ENCODE measurements around the gene HS6ST3. TPM values are rescaled to one million over a fixed set of nuclear protein-coding genes. Genes with fewer than 3 reads are reported as not detected.
"Not testable (repeated sequence)": the region's sequence is repeated elsewhere in the genome, so short reads cannot be mapped to it uniquely, and the experiment has no call there.

HS6ST3 gene
- total and polyA plus RNA-seq, 8 donors: 0.65 to 3.4 (median 1.8) TPM

DNA sequence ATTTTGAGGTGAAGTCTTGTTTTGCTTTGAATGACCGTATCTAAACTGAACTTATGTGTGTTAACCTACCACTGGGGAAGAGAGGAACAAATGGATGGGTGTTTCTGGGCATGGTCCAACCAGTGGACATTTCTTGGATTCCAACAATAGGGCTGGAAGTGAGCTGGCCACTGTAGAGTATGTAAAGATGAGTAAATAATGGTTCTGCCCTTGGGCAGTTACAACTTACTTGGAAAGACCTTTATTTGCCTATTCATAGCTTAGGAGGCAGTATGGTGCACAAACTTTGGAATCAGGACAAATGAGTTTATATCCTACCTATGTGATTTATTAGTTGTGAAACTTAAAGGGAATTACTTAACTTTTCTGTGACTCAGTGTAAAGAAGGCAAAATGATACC lies 429.5 kb downstream of the HS6ST3 start:
- TF ChIP-seq, protein P1, sequence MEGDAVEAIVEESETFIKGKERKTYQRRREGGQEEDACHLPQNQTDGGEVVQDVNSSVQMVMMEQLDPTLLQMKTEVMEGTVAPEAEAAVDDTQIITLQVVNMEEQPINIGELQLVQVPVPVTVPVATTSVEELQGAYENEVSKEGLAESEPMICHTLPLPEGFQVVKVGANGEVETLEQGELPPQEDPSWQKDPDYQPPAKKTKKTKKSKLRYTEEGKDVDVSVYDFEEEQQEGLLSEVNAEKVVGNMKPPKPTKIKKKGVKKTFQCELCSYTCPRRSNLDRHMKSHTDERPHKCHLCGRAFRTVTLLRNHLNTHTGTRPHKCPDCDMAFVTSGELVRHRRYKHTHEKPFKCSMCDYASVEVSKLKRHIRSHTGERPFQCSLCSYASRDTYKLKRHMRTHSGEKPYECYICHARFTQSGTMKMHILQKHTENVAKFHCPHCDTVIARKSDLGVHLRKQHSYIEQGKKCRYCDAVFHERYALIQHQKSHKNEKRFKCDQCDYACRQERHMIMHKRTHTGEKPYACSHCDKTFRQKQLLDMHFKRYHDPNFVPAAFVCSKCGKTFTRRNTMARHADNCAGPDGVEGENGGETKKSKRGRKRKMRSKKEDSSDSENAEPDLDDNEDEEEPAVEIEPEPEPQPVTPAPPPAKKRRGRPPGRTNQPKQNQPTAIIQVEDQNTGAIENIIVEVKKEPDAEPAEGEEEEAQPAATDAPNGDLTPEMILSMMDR (IDR thresholded peaks at IDR 0.05): no peak
- whole genome bisulfite sequencing, 2 donors: 91 to 96% methylated on average over 1 of the region's 1 CpG
- DNase-seq (no peak), ATAC-seq (no peak), FAIRE-seq (no peak)
- H3K9me3 ChIP-seq: no peaks in the 10 kb centered on the region
- no peak overlapping the region for H3K4me3 ChIP-seq
- no peaks in the 10 kb centered on the region for H3K36me3 ChIP-seq
- H3K4me1 ChIP-seq: no peaks in the 10 kb centered on the region
- H3K27ac ChIP-seq: no peak overlapping the region
- intact Hi-C loops (cut with DNase I): no loop called here
- no peaks in the 10 kb centered on the region for H3K27me3 ChIP-seq

DNA sequence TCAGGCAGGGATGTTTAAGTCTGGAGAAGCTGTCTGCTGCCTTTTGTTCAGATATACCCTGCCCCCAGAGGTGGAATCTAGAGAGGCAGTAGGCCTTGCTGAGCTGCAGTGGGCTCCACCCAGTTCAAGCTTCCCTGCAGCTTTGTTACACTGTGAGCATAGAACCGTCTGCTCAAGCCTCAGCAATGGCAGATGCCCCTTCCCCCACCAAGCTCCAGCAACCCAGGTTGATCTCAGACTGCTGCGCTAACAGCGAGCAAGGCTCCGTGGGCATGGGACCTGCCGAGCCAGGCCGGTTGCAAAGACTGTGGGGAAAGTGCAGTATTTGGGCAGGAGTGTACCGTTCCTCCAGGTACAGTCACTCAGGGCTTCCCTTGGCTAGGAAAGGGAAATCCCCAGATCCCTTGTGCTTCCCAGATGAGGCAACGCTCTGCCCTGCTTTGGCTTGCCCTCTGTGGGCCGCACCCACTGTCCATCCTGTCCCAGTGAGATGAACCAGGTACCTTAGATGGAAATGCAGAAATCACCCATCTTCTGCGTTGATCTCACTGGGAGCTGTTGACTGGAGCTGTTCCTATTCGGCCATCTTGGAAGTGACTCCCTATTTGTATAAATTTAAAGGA lies 434.6 kb downstream of the HS6ST3 start:
- WGBS, 2 donors: 90 to 94% methylated on average over 11 of the region's 11 CpGs
- H3K36me3 ChIP-seq; H3K27ac ChIP-seq; ATAC-seq; FAIRE-seq; H3K9me3 ChIP-seq; H3K4me1 ChIP-seq; H3K27me3 ChIP-seq; intact Hi-C loops (cut with DNase I); H3K4me3 ChIP-seq: not testable (repeated sequence)
- DNase-seq: peak in 1 of 6 donors; percentile 17

DNA sequence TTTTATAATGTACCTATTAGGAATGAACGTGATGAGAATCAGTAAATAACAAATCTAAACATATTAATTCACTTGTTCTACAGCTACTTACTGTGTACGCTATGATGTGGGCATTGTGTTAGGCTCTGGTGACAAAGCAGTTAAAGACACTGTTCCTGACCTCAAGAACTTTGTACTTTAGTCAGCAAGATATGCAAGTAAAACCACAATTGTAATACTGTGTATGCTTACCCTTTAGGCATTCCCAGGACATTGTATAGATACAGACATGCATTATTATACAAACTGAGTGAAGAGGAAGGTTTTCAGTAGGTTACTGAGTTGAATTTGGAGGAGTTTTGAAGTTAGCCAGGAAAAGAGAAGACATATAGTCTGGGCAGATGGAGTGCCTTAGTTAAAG lies 435.8 kb downstream of the HS6ST3 start:
- WGBS, 2 donors: 63 to 66% methylated on average over 2 of the region's 2 CpGs
- ATAC-seq (no peak), FAIRE-seq (no peak), DNase-seq (no peak)
- Histone ChIP-seq H3K4me1 (no peaks in the 10 kb centered on the region), H3K9me3 (no peaks in the 10 kb centered on the region), H3K27me3 (no peaks in the 10 kb centered on the region), H3K36me3 (no peaks in the 10 kb centered on the region), H3K4me3 (no peak overlapping the region), H3K27ac (no peak overlapping the region)
- intact Hi-C loops (cut with DNase I): no loop called here
- TF ChIP-seq, protein P1 (IDR thresholded peaks at IDR 0.05): no peak

DNA sequence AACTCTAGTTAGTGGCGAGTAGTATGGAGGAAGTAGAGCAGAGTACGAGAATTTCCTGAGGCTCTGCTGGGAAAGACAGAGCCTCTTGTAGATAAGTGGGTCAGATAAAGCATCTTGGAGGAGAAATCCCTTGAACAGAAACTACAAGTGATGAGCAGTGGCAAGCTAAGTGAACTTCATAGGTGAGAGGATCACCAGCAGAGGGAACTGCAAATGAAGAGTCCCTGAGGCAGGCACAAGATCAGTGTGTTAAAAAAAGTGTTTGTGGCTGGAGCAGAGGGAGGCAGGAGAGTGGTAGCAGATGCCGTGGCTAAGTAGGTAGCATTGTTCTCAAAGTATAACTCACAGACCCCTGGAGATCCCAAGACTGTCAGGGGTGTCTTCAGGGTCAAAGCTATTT lies 437.6 kb downstream of the HS6ST3 start:
- no peaks in the 10 kb centered on the region for H3K36me3 ChIP-seq
- H3K4me1 ChIP-seq: no peaks in the 10 kb centered on the region
- TF ChIP-seq, protein P1 (IDR thresholded peaks at IDR 0.05): no peak
- FAIRE-seq: no peak
- H3K9me3 ChIP-seq: no peaks in the 10 kb centered on the region
- H3K27ac ChIP-seq: no peak overlapping the region
- DNase-seq: no peak
- no peak overlapping the region for H3K4me3 ChIP-seq
- 78 to 87% methylated on average over 3 of the region's 3 CpGs for WGBS, 2 donors
- no peaks in the 10 kb centered on the region for H3K27me3 ChIP-seq
- intact Hi-C loops (cut with DNase I): no loop called here
- no peak for ATAC-seq

DNA sequence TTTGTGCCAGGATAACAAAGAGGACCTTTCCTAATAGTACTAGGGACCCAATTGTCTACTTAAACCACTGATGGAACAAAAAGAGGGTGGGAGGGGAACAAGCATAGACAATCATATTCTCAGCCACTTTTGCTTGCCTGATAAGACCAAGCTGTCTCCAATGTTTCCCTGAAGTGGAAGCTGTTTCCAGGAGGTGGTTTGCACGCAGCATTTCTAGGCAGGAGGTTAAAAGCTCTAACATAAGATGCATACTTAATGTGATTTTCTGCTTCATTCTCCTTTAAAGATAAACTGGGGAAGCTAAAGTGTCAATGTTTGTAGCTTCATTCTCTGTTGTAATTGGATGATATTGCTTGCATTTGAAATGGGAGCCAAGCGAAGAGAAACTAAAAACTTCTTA lies 442.9 kb downstream of the HS6ST3 start:
- 85 to 88% methylated on average over 2 of the region's 2 CpGs for WGBS, 2 donors
- no peak for DNase-seq
- H3K9me3 ChIP-seq: no peaks in the 10 kb centered on the region
- TF ChIP-seq, protein P1 (IDR thresholded peaks at IDR 0.05): no peak
- peak in 2 of 4 donors; percentile 38 to 70 for ATAC-seq
- no peaks in the 10 kb centered on the region for H3K36me3 ChIP-seq
- H3K27me3 ChIP-seq: no peaks in the 10 kb centered on the region
- no peak overlapping the region for H3K4me3 ChIP-seq
- intact Hi-C loops (cut with DNase I): no loop called here
- no peaks in the 10 kb centered on the region for H3K4me1 ChIP-seq
- H3K27ac ChIP-seq: no peak overlapping the region
- no peak for FAIRE-seq
